PC-9 (cell line): ENCODE data around the gene NDUFAF8.

ENCODE experiments used
- EZH2 ChIP-seq: fragments of 200-600 bp; sonication (generic); IDR thresholded peaks from 2 replicates; pipeline ENCODE4 v1.8.0; 2017; ENCODE audit warnings: antibody characterized with exemption, low read depth
- TF ChIP-seq, protein P1 (sequence below): fragments of 200-600 bp; sonication (generic); conservative IDR thresholded peaks from 2 replicates; pipeline ENCODE4 v1.6.1; 2017; ENCODE audit warnings: mixed run types, antibody characterized with exemption, mild to moderate bottlenecking, moderate library complexity

DNA sequence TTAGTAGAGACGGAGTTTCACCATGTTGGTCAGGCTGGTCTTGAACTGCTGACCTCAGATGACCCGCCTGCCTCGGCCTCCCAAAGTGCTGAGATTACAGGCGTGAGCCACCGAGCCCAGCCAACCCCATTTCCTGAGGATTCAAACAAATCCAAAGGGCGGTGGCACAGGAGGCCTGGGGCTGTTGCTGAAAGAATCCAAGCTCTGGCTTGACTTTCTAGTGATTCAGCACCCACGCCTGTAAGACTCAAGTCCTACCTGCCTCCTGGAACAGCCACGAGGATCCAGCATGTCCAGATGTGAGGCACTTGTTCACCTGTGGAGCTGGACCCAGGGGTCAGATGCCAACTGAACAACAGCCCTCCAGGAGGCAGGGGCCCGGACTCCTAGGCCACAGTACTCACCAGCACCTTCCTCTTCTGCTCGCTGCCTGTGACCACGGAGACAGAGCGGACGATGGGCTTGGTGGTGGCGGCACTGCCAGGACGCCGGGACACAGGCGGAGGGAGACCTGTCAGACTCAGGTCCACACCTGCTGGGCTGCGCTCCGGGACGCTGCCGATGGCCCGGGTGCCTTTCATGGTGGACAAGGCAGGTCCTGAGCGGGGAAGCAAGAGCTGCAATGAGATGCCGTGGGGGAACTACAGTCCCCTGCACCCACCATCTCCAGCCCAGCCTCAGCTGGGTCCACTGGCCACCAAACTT, 19.5 kb upstream of the NDUFAF8 start:
- TF ChIP-seq, protein P1, sequence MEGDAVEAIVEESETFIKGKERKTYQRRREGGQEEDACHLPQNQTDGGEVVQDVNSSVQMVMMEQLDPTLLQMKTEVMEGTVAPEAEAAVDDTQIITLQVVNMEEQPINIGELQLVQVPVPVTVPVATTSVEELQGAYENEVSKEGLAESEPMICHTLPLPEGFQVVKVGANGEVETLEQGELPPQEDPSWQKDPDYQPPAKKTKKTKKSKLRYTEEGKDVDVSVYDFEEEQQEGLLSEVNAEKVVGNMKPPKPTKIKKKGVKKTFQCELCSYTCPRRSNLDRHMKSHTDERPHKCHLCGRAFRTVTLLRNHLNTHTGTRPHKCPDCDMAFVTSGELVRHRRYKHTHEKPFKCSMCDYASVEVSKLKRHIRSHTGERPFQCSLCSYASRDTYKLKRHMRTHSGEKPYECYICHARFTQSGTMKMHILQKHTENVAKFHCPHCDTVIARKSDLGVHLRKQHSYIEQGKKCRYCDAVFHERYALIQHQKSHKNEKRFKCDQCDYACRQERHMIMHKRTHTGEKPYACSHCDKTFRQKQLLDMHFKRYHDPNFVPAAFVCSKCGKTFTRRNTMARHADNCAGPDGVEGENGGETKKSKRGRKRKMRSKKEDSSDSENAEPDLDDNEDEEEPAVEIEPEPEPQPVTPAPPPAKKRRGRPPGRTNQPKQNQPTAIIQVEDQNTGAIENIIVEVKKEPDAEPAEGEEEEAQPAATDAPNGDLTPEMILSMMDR = no peak
- no peak for TF ChIP-seq EZH2
